H1 (cell line): Measurements from ENCODE around the gene ZFTA. TPM values are rescaled to one million over a fixed set of nuclear protein-coding genes. Genes with fewer than 3 reads are reported as not detected.

Experiments used
- TBP ChIP-seq: IDR thresholded peaks from 2 replicates; pipeline ENCODE4 v1.6.1; 2011; ENCODE audit warnings: low read depth, low read length, improper control_type of control experiment
- polyA plus RNA-seq, 7 experiments: library from polyadenylated mRNA; depleted of rRNA in 3 of 7; stranded (reverse) in 5 of 7; unstranded in 2 of 7; fragments of >200 nt in 5 of 7; fragments of 200-250 nt in 2 of 7; gene quantifications; 1 replicate in 5 of 7; 2 replicates in 1 of 7; 4 replicates in 1 of 7; pipeline versions ENCODE4 v1.2.1 to v1.2.3, GENCODE V29; 2011 to 2013; ENCODE audit warnings: missing spikeins in 2 of 7, mixed read lengths in 2 of 7
- total RNA-seq: library from RNA; stranded (reverse); fragmentation: NEBNext Ultra II Directional; extraction: Animal tissue kit (Norgen Biotek cat#: 25700); gene quantifications from 2 replicates; pipeline ENCODE4 v1.2.1, GENCODE V29; 2021

The ZFTA gene
- total and polyA plus RNA-seq, 2 of the 8 experiments (the other 6 are each of a cell fraction or from before 2014, with no cell fraction given): 9.5 to 34.0 TPM

DNA sequence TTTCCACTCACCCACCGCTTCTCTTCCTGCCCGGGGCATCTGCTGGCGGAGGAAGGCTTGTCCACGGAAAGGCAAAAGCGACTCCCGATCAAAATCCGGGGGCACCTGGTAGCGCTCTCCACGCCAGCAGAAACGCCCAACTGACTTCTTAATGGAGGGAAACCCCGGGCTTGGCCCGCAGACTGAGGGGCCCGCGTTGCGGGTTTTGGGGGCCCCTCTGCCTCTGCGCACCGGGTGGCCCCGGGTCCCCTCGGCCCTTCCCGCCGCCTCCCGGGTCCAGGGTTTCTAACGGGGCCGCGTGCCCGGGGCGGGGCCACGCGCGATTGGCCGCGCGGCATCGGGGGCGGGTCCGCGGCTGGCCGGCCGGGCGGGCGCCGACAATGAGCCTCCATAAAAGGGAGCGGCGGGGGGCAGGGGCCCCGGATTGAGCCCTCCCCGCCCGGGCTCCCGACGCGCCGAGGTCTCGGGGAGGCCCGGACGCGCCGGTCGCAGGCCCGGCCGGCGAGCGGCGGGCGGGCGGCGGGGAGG, 44.5 kb upstream of the ZFTA start, which contains the start of gene SPINDOC (continued):
- TF ChIP-seq TBP: peak; percentile 78; the same call in 1 of the 2 replicates
